Endothelial cell of umbilical vein (primary cell): ENCODE measurements around the gene JAKMIP1. TPM values are rescaled to one million over a fixed set of nuclear protein-coding genes. Genes with fewer than 3 reads are reported as not detected.

Source experiments
- BruUV-seq: library from RNA; stranded (reverse); fragments of 400-500 nt; replicated peaks from 2 replicates; lab custom pipeline; 2021; lab: Mats Ljungman, UMichigan
- CTCF ChIA-PET: fragments of 300-600, 350-600 bp; sonication (Branson Sonifier 250); formaldehyde crosslinking; loops from one replicate; lab custom pipeline; 2021; ENCODE audit warnings: antibody characterized with exemption, inconsistent platforms; lab: Charles Lee
- POLR2A ChIA-PET: fragments of 300-600, 350-600 bp; sonication (Branson Sonifier 250); formaldehyde crosslinking; loops from one replicate; lab custom pipeline; 2021; ENCODE audit warnings: antibody characterized with exemption, inconsistent platforms; lab: Charles Lee
- DNase-seq: peaks from one replicate; pipeline ENCODE4 v3.0.0-alpha.2; 2011; ENCODE audit warnings: low read depth, low spot score
- FAIRE-seq: peaks from 2 replicates; lab custom pipeline; 2011; peaks lifted over from hg19 to GRCh38; lab: Jason Lieb, UNC
- H2AFZ ChIP-seq: 2 replicates; pipeline ENCODE4 v1.6.0; 2012; ENCODE audit warnings: low read depth, low read length, control low read depth, inconsistent platforms
- H3K27ac ChIP-seq: 2 replicates; pipeline ENCODE4 v1.5.1; 2011; ENCODE audit warnings: low read depth, mild to moderate bottlenecking, control low read depth, low read length, moderate library complexity; ENCODE audit not compliant: insufficient read depth
- H3K27me3 ChIP-seq, 2 experiments: 2 replicates each; pipeline versions ENCODE4 v1.6.0 to v1.6.1; 2011; ENCODE audit warnings: low read length in 2 of 2, mixed read lengths in 1 of 2; ENCODE audit not compliant: control insufficient read depth in 2 of 2, insufficient read depth in 2 of 2
- H3K36me3 ChIP-seq, 2 experiments: 2 replicates in 1 of 2; 3 replicates in 1 of 2; pipeline ENCODE4 v1.5.1; 2011; ENCODE audit warnings: low read length in 2 of 2, mild to moderate bottlenecking in 1 of 2, moderate library complexity in 1 of 2; ENCODE audit not compliant: control insufficient read depth in 2 of 2, insufficient read depth in 2 of 2; ENCODE audit errors: extremely low read depth in 1 of 2
- H3K4me1 ChIP-seq: 3 replicates; pipeline ENCODE4 v1.5.1; 2011; ENCODE audit warnings: mild to moderate bottlenecking, low read length; ENCODE audit not compliant: control insufficient read depth, insufficient read depth; ENCODE audit errors: extremely low read depth
- H3K4me2 ChIP-seq: 2 replicates; pipeline ENCODE4 v1.6.1; 2011; ENCODE audit warnings: low read length, control low read depth, mixed read lengths; ENCODE audit not compliant: insufficient read depth
- H3K4me3 ChIP-seq, 3 experiments: fragments of 200-600 bp in 1 of 3; sonication (generic), shearing (Covaris generic) in 1 of 3; replicated peaks in 1 of 3; 2 replicates each; pipeline ENCODE4 v1.5.1; 2011 to 2016; ENCODE audit warnings: control low read depth in 3 of 3, low read length in 3 of 3, mild to moderate bottlenecking in 2 of 3, inconsistent platforms in 1 of 3, low read depth in 1 of 3, moderate library complexity in 1 of 3; ENCODE audit not compliant: insufficient read depth in 1 of 3
- H3K79me2 ChIP-seq: 2 replicates; pipeline ENCODE4 v1.6.0; 2012; ENCODE audit warnings: low read length, inconsistent platforms; ENCODE audit not compliant: control insufficient read depth, insufficient read depth
- H3K9ac ChIP-seq: replicated peaks from 2 replicates; pipeline ENCODE3; 2011; ENCODE audit warnings: low read length, control low read depth; ENCODE audit not compliant: insufficient read depth; ENCODE audit errors: extremely low read depth
- H3K9me1 ChIP-seq: replicated peaks from 3 replicates; pipeline ENCODE4 v1.6.0; 2011; ENCODE audit warnings: mild to moderate bottlenecking, low read length; ENCODE audit not compliant: control insufficient read depth, insufficient read depth; ENCODE audit errors: extremely low read depth
- H3K9me3 ChIP-seq: replicated peaks from 2 replicates; pipeline ENCODE4 v1.5.1; 2012; ENCODE audit warnings: low read length, inconsistent platforms; ENCODE audit not compliant: control insufficient read depth, insufficient read depth
- H4K20me1 ChIP-seq: replicated peaks from 2 replicates; pipeline ENCODE3; 2011; ENCODE audit warnings: mild to moderate bottlenecking, low read length; ENCODE audit not compliant: control insufficient read depth, insufficient read depth; ENCODE audit errors: extremely low read depth
- CTCF ChIP-seq, 2 donors: IDR thresholded peaks; 1 replicate in 1 of 2; 2 replicates in 1 of 2; pipeline ENCODE4 v1.5.1; 2011; ENCODE audit warnings: low read length in 2 of 2, mild to moderate bottlenecking in 2 of 2, moderate library complexity in 2 of 2, control low read depth in 1 of 2, inconsistent platforms in 1 of 2, low read depth in 1 of 2; ENCODE audit not compliant: insufficient read depth in 1 of 2; ENCODE audit errors: extremely low read depth in 1 of 2
- EZH2 ChIP-seq: IDR thresholded peaks from 2 replicates; pipeline ENCODE4 v1.6.1; 2012; ENCODE audit warnings: borderline replicate concordance, low read depth, mild to moderate bottlenecking, moderate library complexity, low read length, inconsistent platforms; ENCODE audit not compliant: severe bottlenecking
- FOS ChIP-seq: IDR thresholded peaks from 2 replicates; pipeline ENCODE4 v1.6.1; 2011; ENCODE audit warnings: mild to moderate bottlenecking, low read length, moderate library complexity, borderline replicate concordance; ENCODE audit not compliant: insufficient read depth
- JUN ChIP-seq: IDR thresholded peaks from 2 replicates; pipeline ENCODE4 v1.6.1; 2011; ENCODE audit warnings: borderline replicate concordance, low read depth; ENCODE audit not compliant: insufficient read length, insufficient read depth
- MYC ChIP-seq: IDR thresholded peaks from one replicate; pipeline ENCODE4 v1.6.1; 2011; ENCODE audit warnings: mild to moderate bottlenecking, low read depth, low read length
- POLR2A ChIP-seq: IDR thresholded peaks from 2 replicates; pipeline ENCODE4 v1.6.1; 2012; ENCODE audit warnings: low read depth, mild to moderate bottlenecking, control low read depth, low read length
- POLR2AphosphoS5 ChIP-seq: IDR thresholded peaks from 2 replicates; pipeline ENCODE4 v1.6.1; 2012; ENCODE audit warnings: low read depth, mild to moderate bottlenecking, control low read depth, low read length, moderate library complexity; ENCODE audit not compliant: insufficient read depth
- dilution Hi-C: fragments of 300-500 bp; cut with MboI; formaldehyde crosslinking; loops from one replicate; pipeline ENCODE4 v1.15.0; 2019; ENCODE audit warnings: low sequenced_read_pairs; ENCODE audit not compliant: extremely low pct_ligation_motif_present
- intact Hi-C: fragments of 100-400 bp; cut with micrococcal nuclease; formaldehyde crosslinking; loops from one replicate; pipeline ENCODE4 v1.10.0; 2022
- polyA plus RNA-seq, 4 experiments: library from polyadenylated mRNA; depleted of rRNA in 3 of 4; stranded (reverse) in 3 of 4; unstranded in 1 of 4; fragments of >200 nt; gene quantifications; 2 replicates each; pipeline versions ENCODE4 v1.2.1 to v1.2.3, GENCODE V29; 2011 to 2012; ENCODE audit warnings: missing spikeins in 1 of 4
- total RNA-seq: library from RNA; stranded (reverse); gene quantifications from 2 replicates; pipeline ENCODE4 v1.2.3, GENCODE V29; 2021
- TF ChIP-seq, protein P1 (sequence below): IDR thresholded peaks from 2 replicates; pipeline ENCODE4 v1.6.1; 2011; ENCODE audit not compliant: insufficient read depth, insufficient read length

Gene JAKMIP1
- total and polyA plus RNA-seq, 2 donors (not counting 3 experiments of a cell fraction or from before 2014, with no cell fraction given), result not detected

GRCh38 chr4:6183740-6184139, 16.6 kb downstream of the JAKMIP1 start:
- intact Hi-C loops, result no loop called here
- POLR2A ChIA-PET, result no interaction called here

More at GRCh38 chr4:6183740-6184139, 16.6 kb downstream of the JAKMIP1 start:
- H3K9me3 ChIP-seq, result no peaks in the 10 kb centered on the region
- no peak overlapping the region for H3K27ac ChIP-seq
- H3K79me2 ChIP-seq, result no peaks in the 10 kb centered on the region
- H2AFZ ChIP-seq, result no peak overlapping the region
- no peaks in the 10 kb centered on the region for H3K36me3 ChIP-seq
- H3K4me2 ChIP-seq, result no peak overlapping the region
- dilution Hi-C loops, result no loop called here
- H3K9me1 ChIP-seq, result no peaks in the 10 kb centered on the region
- no peak for FAIRE-seq
- no peaks in the 10 kb centered on the region for H3K27me3 ChIP-seq
- DNase-seq, result no peak
- CTCF ChIA-PET, result no interaction called here
- no peaks in the 10 kb centered on the region for H3K4me1 ChIP-seq
- TF ChIP-seq CTCF (IDR thresholded peaks at IDR 0.05; ENCODE audit: extremely low read depth in 1 of 2, insufficient read depth in 1 of 2, low read depth in 1 of 2, low read length in 2 of 2), result no peak
- TF ChIP-seq, protein P1, sequence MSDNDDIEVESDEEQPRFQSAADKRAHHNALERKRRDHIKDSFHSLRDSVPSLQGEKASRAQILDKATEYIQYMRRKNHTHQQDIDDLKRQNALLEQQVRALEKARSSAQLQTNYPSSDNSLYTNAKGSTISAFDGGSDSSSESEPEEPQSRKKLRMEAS, result no peak
- no peak for TF ChIP-seq JUN
- TF ChIP-seq POLR2A, result no peak
- no peak for TF ChIP-seq EZH2
- TF ChIP-seq MYC, result no peak
- TF ChIP-seq POLR2AphosphoS5, result no peak
- no peak for TF ChIP-seq FOS
- BruUV-seq, result no TSS peak
- H4K20me1 ChIP-seq, result no peaks in the 10 kb centered on the region
- no peak overlapping the region for H3K9ac ChIP-seq
- H3K4me3 ChIP-seq, result no peak overlapping the region
